Left ventricle myocardium inferior (tissue), 1 donor: ENCODE results near the gene RALY. TPM values are rescaled to one million over a fixed set of nuclear protein-coding genes. Genes with fewer than 3 reads are reported as not detected.

Experiments used
- DNase-seq: peaks from one replicate; pipeline ENCODE4 v3.0.0-alpha.2; 2020
- H3K27ac ChIP-seq: fragments of 200-600 bp; replicated peaks from 2 replicates; pipeline ENCODE4 v1.8.0; 2021
- H3K27me3 ChIP-seq: fragments of 200-600 bp; 2 replicates; pipeline ENCODE4 v1.8.0; 2021; ENCODE audit warnings: low read depth
- H3K36me3 ChIP-seq: fragments of 200-600 bp; 2 replicates; pipeline ENCODE4 v1.8.0; 2021
- H3K4me1 ChIP-seq: fragments of 200-600 bp; 2 replicates; pipeline ENCODE4 v1.8.0; 2021
- H3K4me3 ChIP-seq: fragments of 200-600 bp; 2 replicates; pipeline ENCODE4 v1.8.0; 2021; ENCODE audit warnings: mild to moderate bottlenecking, moderate library complexity
- H3K9me3 ChIP-seq: fragments of 200-600 bp; replicated peaks from 2 replicates; pipeline ENCODE4 v1.8.0; 2021
- intact Hi-C: fragments of 100-400 bp; cut with micrococcal nuclease; formaldehyde crosslinking; loops from one replicate; pipeline ENCODE4 v1.11.0; 2022
- total RNA-seq: library from RNA; stranded (reverse); fragmentation: NEBNext Ultra II Directional; extraction: Animal tissue kit (Norgen Biotek cat#: 25700); gene quantifications from one replicate; pipeline ENCODE4 v1.2.1, GENCODE V29; 2021
- TF ChIP-seq, protein P1 (sequence below): fragments of 200-600 bp; IDR thresholded peaks from 2 replicates; pipeline ENCODE4 v1.8.0; 2021; ENCODE audit warnings: antibody characterized with exemption, mild to moderate bottlenecking, borderline replicate concordance
- donor health status: DM: no; HTN: yes; CAD: no; lungs with severe emphysema.

The RALY gene
- total RNA-seq, 1 donor from 2014 or later: 107 TPM

DNA sequence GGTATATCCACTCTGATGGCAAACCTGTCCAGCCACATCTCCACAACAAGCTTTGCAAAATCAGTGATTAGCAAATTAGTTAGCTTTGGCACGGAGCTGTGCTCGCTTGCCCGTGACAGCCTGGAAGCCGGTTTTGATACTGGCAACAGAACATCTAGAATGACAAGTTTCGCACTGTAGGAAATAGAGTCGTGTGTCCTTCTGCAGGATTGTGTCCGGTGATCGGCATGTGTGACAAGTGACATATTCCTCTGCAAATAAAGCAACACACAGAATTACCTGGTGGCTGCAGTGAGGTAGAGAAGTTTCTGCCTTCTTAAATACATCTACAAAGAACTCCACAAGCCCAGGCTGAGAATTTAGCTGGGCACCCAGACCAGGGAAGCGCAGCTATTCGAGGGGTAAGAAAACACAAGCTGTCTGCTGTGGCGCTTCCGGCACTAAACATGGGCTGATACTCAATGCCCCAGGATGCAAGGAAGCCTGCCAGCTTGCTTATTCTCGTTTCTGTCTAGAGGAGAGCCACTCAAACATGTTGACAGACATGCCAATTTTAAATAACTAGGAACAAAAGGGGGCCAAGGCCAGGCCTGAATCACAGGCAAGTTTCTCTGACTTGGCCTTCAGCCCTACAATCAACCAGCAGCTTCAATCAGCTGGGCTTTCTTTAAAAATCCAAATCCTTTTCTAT, 96.1 kb downstream of the RALY start:
- peak; percentile 36 for DNase-seq
- Histone ChIP-seq H3K36me3 (peaks cover 81% of the 10 kb centered on the region), H3K27me3 (no peaks in the 10 kb centered on the region), H3K4me3 (no peak overlapping the region), H3K4me1 (peaks cover 32% of the 10 kb centered on the region), H3K9me3 (no peaks in the 10 kb centered on the region), H3K27ac (peak overlapping the region; percentile 52)
- intact Hi-C loops: no loop called here
- TF ChIP-seq, protein P1, sequence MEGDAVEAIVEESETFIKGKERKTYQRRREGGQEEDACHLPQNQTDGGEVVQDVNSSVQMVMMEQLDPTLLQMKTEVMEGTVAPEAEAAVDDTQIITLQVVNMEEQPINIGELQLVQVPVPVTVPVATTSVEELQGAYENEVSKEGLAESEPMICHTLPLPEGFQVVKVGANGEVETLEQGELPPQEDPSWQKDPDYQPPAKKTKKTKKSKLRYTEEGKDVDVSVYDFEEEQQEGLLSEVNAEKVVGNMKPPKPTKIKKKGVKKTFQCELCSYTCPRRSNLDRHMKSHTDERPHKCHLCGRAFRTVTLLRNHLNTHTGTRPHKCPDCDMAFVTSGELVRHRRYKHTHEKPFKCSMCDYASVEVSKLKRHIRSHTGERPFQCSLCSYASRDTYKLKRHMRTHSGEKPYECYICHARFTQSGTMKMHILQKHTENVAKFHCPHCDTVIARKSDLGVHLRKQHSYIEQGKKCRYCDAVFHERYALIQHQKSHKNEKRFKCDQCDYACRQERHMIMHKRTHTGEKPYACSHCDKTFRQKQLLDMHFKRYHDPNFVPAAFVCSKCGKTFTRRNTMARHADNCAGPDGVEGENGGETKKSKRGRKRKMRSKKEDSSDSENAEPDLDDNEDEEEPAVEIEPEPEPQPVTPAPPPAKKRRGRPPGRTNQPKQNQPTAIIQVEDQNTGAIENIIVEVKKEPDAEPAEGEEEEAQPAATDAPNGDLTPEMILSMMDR: no peak

DNA sequence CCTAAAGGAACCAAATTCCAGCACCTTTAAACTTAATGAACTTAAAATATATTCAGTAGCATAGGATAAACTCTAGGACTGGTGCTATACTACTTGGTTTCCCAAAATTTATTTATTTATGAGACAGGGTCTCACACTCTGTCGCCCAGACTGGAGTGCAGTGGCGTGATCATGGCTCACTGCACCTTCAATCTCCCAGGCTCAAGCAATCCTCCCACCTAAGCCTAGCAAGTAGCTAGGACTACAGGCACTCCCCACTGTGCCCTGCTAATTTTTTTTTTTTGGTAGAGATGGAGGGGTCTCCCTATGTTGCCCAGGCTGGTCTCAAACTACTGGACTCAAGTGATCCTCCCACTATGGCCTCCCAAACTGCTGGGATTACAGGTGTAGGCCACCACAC, 96.9 kb downstream of the RALY start:
- Histone ChIP-seq H3K36me3 (peaks cover 89% of the 10 kb centered on the region), H3K9me3 (no peaks in the 10 kb centered on the region), H3K27me3 (no peaks in the 10 kb centered on the region), H3K4me3 (no peak overlapping the region), H3K27ac (peak overlapping the region; percentile 52), H3K4me1 (peaks cover 31% of the 10 kb centered on the region)
- TF ChIP-seq, protein P1: no peak
- no peak for DNase-seq
- intact Hi-C loops: no loop called here

DNA sequence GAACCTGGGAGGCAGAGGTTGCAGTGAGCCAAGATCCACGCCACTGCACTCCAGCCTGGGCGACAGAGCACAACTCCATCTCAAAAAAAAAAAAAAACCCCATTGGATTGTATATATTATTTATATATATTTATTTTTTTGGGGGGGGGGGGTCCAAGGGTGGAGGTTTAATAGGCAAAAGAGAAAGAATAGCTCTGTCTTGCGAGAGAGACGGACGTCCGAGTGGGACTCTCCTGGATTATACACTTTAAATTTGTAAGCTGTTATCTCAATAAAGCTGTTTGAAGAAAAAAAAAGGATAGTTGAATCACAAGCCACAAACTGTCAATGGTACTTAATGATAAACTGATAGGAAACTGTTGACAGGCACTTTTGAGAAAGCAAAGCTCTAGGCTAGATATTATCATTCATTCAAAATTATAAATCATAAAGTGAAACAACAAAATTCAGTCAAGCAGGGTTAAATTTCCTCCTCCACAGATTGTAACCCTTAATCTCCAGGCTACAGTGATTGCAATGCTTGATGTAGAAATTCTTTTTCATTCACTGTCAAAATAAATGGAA, 98.0 kb downstream of the RALY start:
- TF ChIP-seq, protein P1: no peak
- intact Hi-C loops: no loop called here
- DNase-seq: no peak
- H3K4me3 ChIP-seq: no peak overlapping the region
- no peak overlapping the region for H3K27ac ChIP-seq
- H3K27me3 ChIP-seq: no peaks in the 10 kb centered on the region
- no peaks in the 10 kb centered on the region for H3K9me3 ChIP-seq
- H3K4me1 ChIP-seq: peaks cover 31% of the 10 kb centered on the region
- H3K36me3 ChIP-seq: peaks cover 94% of the 10 kb centered on the region

DNA sequence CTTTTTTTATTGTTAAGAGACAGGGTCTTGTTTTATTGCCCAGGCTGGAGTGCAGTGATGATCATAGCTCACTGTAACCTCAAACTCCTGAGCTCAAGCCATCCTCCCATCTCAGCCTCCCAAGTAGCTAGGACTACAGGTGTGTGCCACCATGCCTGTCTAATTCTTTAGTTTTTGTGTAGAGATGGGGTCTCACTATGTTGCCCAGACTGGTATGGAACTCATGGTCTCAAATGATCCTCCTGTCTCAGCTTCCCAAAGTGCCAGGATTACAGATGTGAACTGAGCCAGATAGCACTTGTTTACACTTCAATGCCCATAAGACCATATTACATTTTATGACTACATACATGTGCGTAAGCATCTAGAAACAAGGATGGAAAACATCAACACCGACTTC, 100.2 kb downstream of the RALY start:
- no peak for DNase-seq
- Histone ChIP-seq H3K27me3 (no peaks in the 10 kb centered on the region), H3K4me3 (no peak overlapping the region), H3K27ac (no peak overlapping the region), H3K36me3 (peaks cover 94% of the 10 kb centered on the region), H3K9me3 (no peaks in the 10 kb centered on the region), H3K4me1 (peaks cover 24% of the 10 kb centered on the region)
- intact Hi-C loops: no loop called here
- TF ChIP-seq, protein P1: no peak

DNA sequence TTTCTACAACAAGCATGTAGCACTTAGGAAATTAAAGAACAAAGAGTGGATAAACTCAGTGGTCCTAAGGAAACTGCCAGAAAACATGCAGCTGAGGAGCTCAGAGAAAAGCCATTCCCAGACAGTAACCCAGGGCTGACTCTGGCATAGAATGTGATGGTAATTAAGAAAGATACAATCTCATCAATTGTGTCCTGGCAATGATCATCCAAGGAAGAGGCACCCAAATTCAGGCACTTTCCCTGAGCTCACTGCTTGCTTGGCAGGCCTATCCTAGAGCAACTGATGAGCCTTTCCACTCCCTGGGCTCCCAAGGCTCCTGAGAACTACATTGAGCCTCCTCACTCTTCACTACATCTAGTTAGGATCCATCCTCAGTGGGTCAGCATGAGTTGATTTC, 102.1 kb downstream of the RALY start:
- intact Hi-C loops: no loop called here
- TF ChIP-seq, protein P1: no peak
- H3K27ac ChIP-seq: no peak overlapping the region
- H3K4me1 ChIP-seq: peaks cover 5% of the 10 kb centered on the region
- DNase-seq: no peak
- H3K36me3 ChIP-seq: peaks cover 97% of the 10 kb centered on the region
- no peaks in the 10 kb centered on the region for H3K9me3 ChIP-seq
- H3K4me3 ChIP-seq: no peak overlapping the region
- no peaks in the 10 kb centered on the region for H3K27me3 ChIP-seq
